Nephron (organoid): ENCODE measurements around the gene KRT8.
"Not testable (repeated sequence)": the region's sequence is repeated elsewhere in the genome, so short reads cannot be mapped to it uniquely, and the experiment has no call there.

Experiments used
- H3K27ac Mint-ChIP-seq, 3 experiments: 2 replicates each; pipeline ENCODE4 v1.8.0; 2020; ENCODE audit warnings: mixed read lengths in 3 of 3, mild to moderate bottlenecking in 2 of 3, moderate library complexity in 1 of 3
- H3K27me3 Mint-ChIP-seq: 2 replicates; pipeline ENCODE4 v1.8.0; 2021; ENCODE audit warnings: low read depth, mild to moderate bottlenecking, moderate library complexity, mixed read lengths
- H3K36me3 Mint-ChIP-seq: 2 replicates; pipeline ENCODE4 v1.8.0; 2020; ENCODE audit warnings: low read depth, mixed read lengths
- H3K4me1 Mint-ChIP-seq: 2 replicates; pipeline ENCODE4 v1.8.0; 2020; ENCODE audit warnings: mixed read lengths
- H3K4me3 Mint-ChIP-seq, 3 experiments: 2 replicates each; pipeline ENCODE4 v1.8.0; 2020; ENCODE audit warnings: mild to moderate bottlenecking in 3 of 3, mixed read lengths in 3 of 3, moderate library complexity in 2 of 3
- H3K9me3 Mint-ChIP-seq: 2 replicates; pipeline ENCODE4 v1.8.0; 2020; ENCODE audit warnings: mixed read lengths
- TF ChIP-seq, protein P1 (sequence below), 3 experiments: fragments of 200-600 bp; sonication (generic); IDR thresholded peaks; one replicate each; pipeline ENCODE4 v1.5.0; 2021; ENCODE audit warnings: antibody characterized with exemption in 3 of 3; ENCODE audit not compliant: unreplicated experiment in 3 of 3

The KRT8 gene

DNA sequence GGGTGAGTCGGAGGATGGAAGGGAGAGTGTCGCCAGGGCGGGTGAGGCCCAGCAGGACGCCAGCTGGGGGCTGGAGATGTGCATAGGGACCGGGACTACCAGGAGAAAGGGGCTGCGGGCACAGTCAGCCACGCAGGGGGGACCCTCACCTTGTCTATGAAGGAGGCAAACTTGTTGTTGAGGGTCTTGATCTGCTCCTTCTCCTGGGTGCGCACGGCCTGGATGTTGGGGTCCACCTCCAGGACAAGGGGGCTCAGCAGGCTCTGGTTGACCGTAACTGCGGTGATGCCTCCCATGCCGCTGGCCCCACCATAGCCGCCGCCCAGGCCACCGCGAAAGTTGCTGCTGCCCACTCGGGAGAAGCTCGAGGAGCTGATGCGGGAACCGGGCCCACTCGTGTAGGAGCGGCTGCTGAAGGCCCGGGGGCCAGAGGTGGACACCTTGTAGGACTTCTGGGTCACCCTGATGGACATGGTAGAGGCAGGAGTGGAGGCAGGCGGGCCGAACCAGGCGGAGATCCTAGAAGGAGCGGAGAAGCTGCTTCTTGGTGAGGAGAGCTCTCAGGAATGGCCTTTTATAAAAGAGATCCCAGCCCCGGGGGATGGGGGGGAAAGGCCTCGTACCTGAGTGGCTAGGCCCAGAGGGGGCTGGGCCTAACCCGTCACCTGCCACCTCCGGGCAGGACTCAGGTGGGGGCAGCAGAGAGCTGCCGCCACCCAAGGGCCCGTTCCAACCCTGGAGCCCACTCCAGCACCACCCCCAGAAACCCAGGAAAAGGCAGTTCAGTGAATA is at the start of gene KRT8:
KRT8 (minus strand) TSS at position 568 of the 792 bp plus-strand sequence; CDS start at position 473, 95 bp downstream.
- peak within 1 kb of the TSS; percentile 88 to 95 (median 88) for H3K4me3 Mint-ChIP-seq
- H3K4me1 Mint-ChIP-seq: peaks cover 33% of the 10 kb centered on the region
- peaks cover 12% of the 10 kb centered on the region for H3K36me3 Mint-ChIP-seq
- TF ChIP-seq, protein P1, sequence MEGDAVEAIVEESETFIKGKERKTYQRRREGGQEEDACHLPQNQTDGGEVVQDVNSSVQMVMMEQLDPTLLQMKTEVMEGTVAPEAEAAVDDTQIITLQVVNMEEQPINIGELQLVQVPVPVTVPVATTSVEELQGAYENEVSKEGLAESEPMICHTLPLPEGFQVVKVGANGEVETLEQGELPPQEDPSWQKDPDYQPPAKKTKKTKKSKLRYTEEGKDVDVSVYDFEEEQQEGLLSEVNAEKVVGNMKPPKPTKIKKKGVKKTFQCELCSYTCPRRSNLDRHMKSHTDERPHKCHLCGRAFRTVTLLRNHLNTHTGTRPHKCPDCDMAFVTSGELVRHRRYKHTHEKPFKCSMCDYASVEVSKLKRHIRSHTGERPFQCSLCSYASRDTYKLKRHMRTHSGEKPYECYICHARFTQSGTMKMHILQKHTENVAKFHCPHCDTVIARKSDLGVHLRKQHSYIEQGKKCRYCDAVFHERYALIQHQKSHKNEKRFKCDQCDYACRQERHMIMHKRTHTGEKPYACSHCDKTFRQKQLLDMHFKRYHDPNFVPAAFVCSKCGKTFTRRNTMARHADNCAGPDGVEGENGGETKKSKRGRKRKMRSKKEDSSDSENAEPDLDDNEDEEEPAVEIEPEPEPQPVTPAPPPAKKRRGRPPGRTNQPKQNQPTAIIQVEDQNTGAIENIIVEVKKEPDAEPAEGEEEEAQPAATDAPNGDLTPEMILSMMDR (IDR thresholded peaks at IDR 0.05; ENCODE audit: unreplicated experiment in 3 of 3): peak in 2 of 3 experiments; percentile 37 to 45
- H3K27ac Mint-ChIP-seq: peak within 1 kb of the TSS; percentile 96 to 99 (median 96)
- H3K27me3 Mint-ChIP-seq, H3K9me3 Mint-ChIP-seq: not testable (repeated sequence)

DNA sequence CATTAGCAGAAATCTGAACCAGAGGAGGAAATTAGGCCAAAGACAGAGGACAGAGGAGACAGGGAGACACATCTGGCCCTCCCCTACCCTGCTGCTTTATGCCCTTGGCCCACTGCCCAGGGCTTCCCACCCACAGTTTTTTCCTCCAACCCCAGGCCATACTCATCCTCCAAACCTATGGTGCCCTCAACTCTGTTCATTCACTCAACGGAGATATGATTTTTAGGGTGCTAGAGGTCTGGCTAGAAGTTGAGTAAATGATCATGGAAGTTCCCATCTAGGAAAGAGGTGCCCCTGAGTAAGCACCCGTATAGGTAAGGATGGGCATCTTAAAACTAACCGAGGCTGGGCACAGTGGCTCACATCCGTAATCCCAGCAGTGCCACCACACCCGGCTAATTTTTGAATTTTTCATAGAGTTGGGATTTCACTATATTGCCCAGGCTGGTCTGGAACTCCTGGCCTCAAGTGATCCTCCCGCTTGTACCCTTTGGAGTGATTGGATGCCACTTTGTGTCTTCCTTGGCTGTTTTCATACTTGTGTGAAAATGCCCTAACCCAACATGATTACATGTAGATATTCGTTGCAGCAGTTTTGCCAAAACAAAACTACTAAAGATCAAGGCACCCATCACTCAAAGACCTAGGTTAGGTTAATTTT is 48.4 kb upstream of the KRT8 start:
- no peak overlapping the region for H3K4me3 Mint-ChIP-seq
- H3K9me3 Mint-ChIP-seq: no peaks in the 10 kb centered on the region

DNA sequence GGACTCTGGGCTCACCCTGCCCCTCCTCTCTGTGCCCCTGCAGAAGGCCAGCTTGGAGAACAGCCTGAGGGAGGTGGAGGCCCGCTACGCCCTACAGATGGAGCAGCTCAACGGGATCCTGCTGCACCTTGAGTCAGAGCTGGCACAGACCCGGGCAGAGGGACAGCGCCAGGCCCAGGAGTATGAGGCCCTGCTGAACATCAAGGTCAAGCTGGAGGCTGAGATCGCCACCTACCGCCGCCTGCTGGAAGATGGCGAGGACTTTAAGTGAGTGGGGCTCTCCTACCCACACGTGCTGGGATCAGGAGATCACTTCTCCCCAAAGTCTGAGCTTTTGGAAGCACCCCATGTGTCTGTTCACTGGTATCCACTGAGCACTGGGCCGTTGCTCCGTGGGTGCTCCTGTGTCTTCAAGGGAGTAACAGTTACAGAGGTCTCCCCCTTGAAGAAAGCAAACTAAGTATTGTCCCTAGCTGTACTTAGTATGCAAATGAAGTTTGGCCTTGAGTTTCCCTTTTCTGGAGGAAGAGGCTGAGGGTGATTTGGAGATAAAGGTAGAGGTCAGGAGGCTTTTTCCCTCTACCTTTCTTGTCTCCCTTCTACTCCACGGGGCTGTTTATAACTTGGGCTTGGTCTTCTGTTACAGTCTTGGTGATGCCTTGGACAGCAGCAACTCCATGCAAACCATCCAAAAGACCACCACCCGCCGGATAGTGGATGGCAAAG is 47.4 kb upstream of the KRT8 start:
- H3K36me3 Mint-ChIP-seq: peaks cover 24% of the 10 kb centered on the region
- no peak overlapping the region for H3K27ac Mint-ChIP-seq
- TF ChIP-seq, protein P1 (IDR thresholded peaks at IDR 0.05; ENCODE audit: unreplicated experiment in 3 of 3): no peak
- H3K9me3 Mint-ChIP-seq: no peaks in the 10 kb centered on the region
- H3K4me1 Mint-ChIP-seq: no peaks in the 10 kb centered on the region
- peak overlapping the region in 1 of 3 experiments; percentile 0 for H3K4me3 Mint-ChIP-seq
- peaks cover 25% of the 10 kb centered on the region for H3K27me3 Mint-ChIP-seq

More for the DNA sequence above, 48.4 kb upstream of the KRT8 start:
- Mint-ChIP-seq H3K4me1 (no peaks in the 10 kb centered on the region), H3K36me3 (peaks cover 24% of the 10 kb centered on the region), H3K27me3 (peaks cover 18% of the 10 kb centered on the region), H3K27ac (no peak overlapping the region)
- TF ChIP-seq, protein P1 (IDR thresholded peaks at IDR 0.05; ENCODE audit: unreplicated experiment in 3 of 3): no peak

DNA sequence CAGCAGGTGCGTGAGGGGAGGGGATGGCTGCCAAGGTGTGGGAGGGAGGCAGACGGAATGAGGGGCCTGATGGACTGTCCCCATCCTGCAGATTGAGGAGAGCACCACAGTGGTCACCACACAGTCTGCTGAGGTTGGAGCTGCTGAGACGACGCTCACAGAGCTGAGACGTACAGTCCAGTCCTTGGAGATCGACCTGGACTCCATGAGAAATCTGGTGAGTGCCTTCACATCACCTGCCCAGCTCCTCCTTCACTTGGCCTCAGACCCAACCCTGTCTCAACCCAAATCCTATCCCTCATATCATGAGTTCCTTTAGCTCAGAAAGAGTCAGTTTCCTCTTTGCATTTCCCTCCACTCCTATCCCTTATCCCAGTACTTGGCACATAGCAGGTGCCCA is 46.8 kb upstream of the KRT8 start:
- Mint-ChIP-seq H3K27me3 (peaks cover 28% of the 10 kb centered on the region), H3K36me3 (peaks cover 24% of the 10 kb centered on the region), H3K4me1 (no peaks in the 10 kb centered on the region), H3K9me3 (no peaks in the 10 kb centered on the region), H3K4me3 (peak overlapping the region in 1 of 3 experiments; percentile 0), H3K27ac (no peak overlapping the region)
- TF ChIP-seq, protein P1 (IDR thresholded peaks at IDR 0.05; ENCODE audit: unreplicated experiment in 3 of 3): no peak

DNA sequence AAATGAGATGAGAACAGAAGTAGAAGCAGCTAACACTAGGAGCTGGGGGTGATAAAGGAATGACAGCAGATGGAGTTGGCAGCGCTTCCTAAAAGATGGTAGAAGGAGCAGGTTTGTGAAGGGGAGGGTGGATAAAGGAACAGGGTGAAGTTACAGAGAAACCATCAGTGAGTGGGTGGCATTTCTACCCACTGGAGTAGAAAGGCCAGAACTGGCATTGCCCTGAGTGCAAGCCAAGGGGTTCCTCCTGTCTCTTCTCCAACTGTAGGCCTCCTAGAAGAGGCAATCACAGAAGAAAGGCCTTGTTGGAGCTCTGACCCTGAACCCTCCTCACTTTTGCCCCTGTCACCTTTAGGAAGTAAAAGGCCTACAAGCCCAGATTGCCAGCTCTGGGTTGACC is 46.2 kb upstream of the KRT8 start:
- Mint-ChIP-seq H3K4me1 (peaks cover 3% of the 10 kb centered on the region), H3K36me3 (peaks cover 24% of the 10 kb centered on the region), H3K9me3 (no peaks in the 10 kb centered on the region), H3K27me3 (peaks cover 29% of the 10 kb centered on the region), H3K4me3 (peak overlapping the region in 1 of 3 experiments; percentile 94), H3K27ac (no peak overlapping the region)
- TF ChIP-seq, protein P1 (IDR thresholded peaks at IDR 0.05; ENCODE audit: unreplicated experiment in 3 of 3): no peak
